ENCODE data around the gene CTAGE9. TPM values are rescaled to one million over a fixed set of nuclear protein-coding genes. Genes with fewer than 3 reads are reported as not detected.

CTAGE9 gene
- total and polyA plus RNA-seq, 3 donors from 2014 or later = 3.7 to 10.3 (median 6.6) TPM

GRCh38 chr6:131660195-131660594 lies 50.6 kb downstream of the CTAGE9 start:
- Histone ChIP-seq H3K4me1 (no peaks in the 10 kb centered on the region), H3K4me3 (no peak overlapping the region), H3K27ac (no peak overlapping the region), H3K9me3 (no peaks in the 10 kb centered on the region), H3K27me3 (no peaks in the 10 kb centered on the region), H3K36me3 (ENCODE audit: low read depth, missing control alignments) (no peaks in the 10 kb centered on the region)
- TF ChIP-seq, protein P1, sequence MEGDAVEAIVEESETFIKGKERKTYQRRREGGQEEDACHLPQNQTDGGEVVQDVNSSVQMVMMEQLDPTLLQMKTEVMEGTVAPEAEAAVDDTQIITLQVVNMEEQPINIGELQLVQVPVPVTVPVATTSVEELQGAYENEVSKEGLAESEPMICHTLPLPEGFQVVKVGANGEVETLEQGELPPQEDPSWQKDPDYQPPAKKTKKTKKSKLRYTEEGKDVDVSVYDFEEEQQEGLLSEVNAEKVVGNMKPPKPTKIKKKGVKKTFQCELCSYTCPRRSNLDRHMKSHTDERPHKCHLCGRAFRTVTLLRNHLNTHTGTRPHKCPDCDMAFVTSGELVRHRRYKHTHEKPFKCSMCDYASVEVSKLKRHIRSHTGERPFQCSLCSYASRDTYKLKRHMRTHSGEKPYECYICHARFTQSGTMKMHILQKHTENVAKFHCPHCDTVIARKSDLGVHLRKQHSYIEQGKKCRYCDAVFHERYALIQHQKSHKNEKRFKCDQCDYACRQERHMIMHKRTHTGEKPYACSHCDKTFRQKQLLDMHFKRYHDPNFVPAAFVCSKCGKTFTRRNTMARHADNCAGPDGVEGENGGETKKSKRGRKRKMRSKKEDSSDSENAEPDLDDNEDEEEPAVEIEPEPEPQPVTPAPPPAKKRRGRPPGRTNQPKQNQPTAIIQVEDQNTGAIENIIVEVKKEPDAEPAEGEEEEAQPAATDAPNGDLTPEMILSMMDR (IDR thresholded peaks at IDR 0.05) = no peak
- TF ChIP-seq POLR2A (IDR thresholded peaks at IDR 0.05) = no peak
- WGBS, 2 donors = 58 to 78% methylated on average over 1 of the region's 1 CpG
- intact Hi-C loops (cut with DNase I; ENCODE audit: low total_unique reads) = no loop called here
- no peak for DNase-seq

Other genes starting within 250 kb of the CTAGE9 start
- gene ARG1, start 137.8 kb downstream of the CTAGE9 start, total RNA-seq = not detected
- gene ARG1, start 137.8 kb downstream of the CTAGE9 start, polyA plus RNA-seq (ENCODE audit: insufficient read depth, low read depth, low replicate concordance) = 0.34 TPM
- gene MED23, start 82.8 kb downstream of the CTAGE9 start, total RNA-seq = 10 to 100 TPM; 39.8 to 42.1 TPM
- gene MED23, start 82.8 kb downstream of the CTAGE9 start, polyA plus RNA-seq (ENCODE audit: insufficient read depth, low read depth, low replicate concordance) = 24.4 TPM
- gene ENPP3, start 73.7 kb downstream of the CTAGE9 start, total RNA-seq = 1 to 10 TPM; 1.6 to 2.8 TPM
- gene ENPP3, start 73.7 kb downstream of the CTAGE9 start, polyA plus RNA-seq (ENCODE audit: insufficient read depth, low read depth, low replicate concordance) = 3.3 TPM
- 1 to 10 TPM in 1 of 2 donors, not detected in 1; 1.0 TPM for gene OR2A4, start 9.6 kb downstream of the CTAGE9 start, total RNA-seq
- 0.36 TPM for gene OR2A4, start 9.6 kb downstream of the CTAGE9 start, polyA plus RNA-seq (ENCODE audit: insufficient read depth, low read depth, low replicate concordance)
- 10 to 100 TPM; 12.0 to 16.0 TPM for gene ENPP1, start 97.0 kb upstream of the CTAGE9 start, total RNA-seq
- gene ENPP1, start 97.0 kb upstream of the CTAGE9 start, polyA plus RNA-seq (ENCODE audit: insufficient read depth, low read depth, low replicate concordance) = 8.3 TPM
- gene CCN2, start 240.4 kb upstream of the CTAGE9 start, total RNA-seq = 10 to 100 TPM; 39.1 to 50.2 TPM
- 50.4 TPM for gene CCN2, start 240.4 kb upstream of the CTAGE9 start, polyA plus RNA-seq (ENCODE audit: insufficient read depth, low read depth, low replicate concordance)

Measured in testis (tissue), 3 donors.